Ascending aorta (tissue), 2 donors: Measurements from ENCODE around the gene NCOA4. TPM values are rescaled to one million over a fixed set of nuclear protein-coding genes. Genes with fewer than 3 reads are reported as not detected.

Experiments used
- DNase-seq, 2 donors: peaks; one replicate each; pipeline ENCODE4 v3.0.0-alpha.2; 2019; ENCODE audit warnings: low spot score in 2 of 2
- H3K27ac ChIP-seq, 2 donors: fragments of 200-600 bp; sonication (generic); one replicate each; pipeline ENCODE4 v1.5.1; 2016 to 2017; ENCODE audit warnings: mild to moderate bottlenecking in 1 of 2
- H3K27me3 ChIP-seq: fragments of 200-600 bp; sonication (generic); one replicate; pipeline ENCODE4 v1.5.1; 2017
- H3K36me3 ChIP-seq, 2 donors: fragments of 200-600 bp; sonication (generic); one replicate each; pipeline ENCODE4 v1.5.1; 2016
- H3K4me1 ChIP-seq, 2 donors: fragments of 200-600 bp; sonication (generic); one replicate each; pipeline ENCODE4 v1.5.1; 2016 to 2017; ENCODE audit warnings: mild to moderate bottlenecking in 1 of 2
- H3K4me3 ChIP-seq, 2 donors: fragments of 200-600 bp; sonication (generic); one replicate each; pipeline ENCODE4 v1.5.1; 2016 to 2017; ENCODE audit warnings: mild to moderate bottlenecking in 1 of 2
- H3K9me3 ChIP-seq, 2 donors: fragments of 200-600 bp; sonication (generic); one replicate each; pipeline ENCODE4 v1.5.1; 2016
- intact Hi-C: fragments of 100-400 bp; cut with DNase I; formaldehyde crosslinking; loops from one replicate; pipeline ENCODE4 v1.15.1; 2023
- total RNA-seq: library from RNA; depleted of rRNA; stranded (reverse); fragments of >200 nt; gene quantifications from one replicate; pipeline ENCODE4 v1.1.0, GENCODE V29; 2016
- TF ChIP-seq, protein P1 (sequence below), 3 experiments: fragments of 200-600 bp in 2 of 3; fragments of 450-650 bp in 1 of 3; sonication (generic) in 2 of 3; IDR thresholded peaks; one replicate each; pipeline ENCODE4 v1.5.1; 2016 to 2019; ENCODE audit warnings: antibody characterized with exemption in 3 of 3, mild to moderate bottlenecking in 1 of 3, moderate library complexity in 1 of 3

Gene NCOA4
- total RNA-seq, 1 donor from 2014 or later: 53.9 TPM

DNA sequence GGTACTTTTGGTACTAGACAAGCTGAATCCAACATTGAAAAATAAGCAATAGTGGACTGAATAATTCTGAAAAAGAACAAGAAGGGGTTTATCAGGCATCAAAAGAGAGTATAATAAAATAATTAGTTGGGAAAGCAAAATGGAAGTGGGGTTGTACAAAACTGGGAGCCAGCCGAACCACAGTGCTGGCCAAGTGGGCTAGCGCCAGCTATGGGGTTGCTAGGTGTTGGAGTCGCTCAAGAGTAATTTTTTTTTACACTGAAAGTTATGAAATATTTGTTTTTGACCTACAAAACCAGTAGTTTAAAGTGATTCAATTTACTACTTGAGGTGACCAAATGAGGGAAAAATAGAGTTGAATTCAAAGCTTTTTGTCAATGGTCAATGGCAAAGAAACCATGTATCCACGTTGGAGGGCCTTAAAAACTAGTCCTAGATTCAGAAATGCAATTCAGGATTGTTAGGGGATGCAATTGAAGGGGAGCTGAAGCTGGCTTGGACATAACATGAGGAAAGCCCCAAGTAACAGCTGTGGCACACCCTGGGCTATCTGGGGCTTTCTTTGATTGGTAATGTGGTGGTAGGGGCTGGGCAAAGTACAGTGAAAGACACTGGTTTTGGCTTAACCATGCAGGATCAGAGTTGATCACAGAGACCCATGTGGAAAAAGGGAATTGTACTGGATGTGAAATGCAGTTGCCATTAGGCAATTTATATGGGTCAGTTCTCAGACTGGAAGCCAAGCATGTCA is 43.9 kb upstream of the NCOA4 start:
- no peak for DNase-seq
- H3K27me3 ChIP-seq: no peaks in the 10 kb centered on the region
- no peak overlapping the region for H3K4me3 ChIP-seq
- H3K27ac ChIP-seq: no peak overlapping the region
- intact Hi-C loops: no loop called here
- TF ChIP-seq, protein P1, sequence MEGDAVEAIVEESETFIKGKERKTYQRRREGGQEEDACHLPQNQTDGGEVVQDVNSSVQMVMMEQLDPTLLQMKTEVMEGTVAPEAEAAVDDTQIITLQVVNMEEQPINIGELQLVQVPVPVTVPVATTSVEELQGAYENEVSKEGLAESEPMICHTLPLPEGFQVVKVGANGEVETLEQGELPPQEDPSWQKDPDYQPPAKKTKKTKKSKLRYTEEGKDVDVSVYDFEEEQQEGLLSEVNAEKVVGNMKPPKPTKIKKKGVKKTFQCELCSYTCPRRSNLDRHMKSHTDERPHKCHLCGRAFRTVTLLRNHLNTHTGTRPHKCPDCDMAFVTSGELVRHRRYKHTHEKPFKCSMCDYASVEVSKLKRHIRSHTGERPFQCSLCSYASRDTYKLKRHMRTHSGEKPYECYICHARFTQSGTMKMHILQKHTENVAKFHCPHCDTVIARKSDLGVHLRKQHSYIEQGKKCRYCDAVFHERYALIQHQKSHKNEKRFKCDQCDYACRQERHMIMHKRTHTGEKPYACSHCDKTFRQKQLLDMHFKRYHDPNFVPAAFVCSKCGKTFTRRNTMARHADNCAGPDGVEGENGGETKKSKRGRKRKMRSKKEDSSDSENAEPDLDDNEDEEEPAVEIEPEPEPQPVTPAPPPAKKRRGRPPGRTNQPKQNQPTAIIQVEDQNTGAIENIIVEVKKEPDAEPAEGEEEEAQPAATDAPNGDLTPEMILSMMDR (IDR thresholded peaks at IDR 0.05): no peak
- H3K4me1 ChIP-seq: no peaks in the 10 kb centered on the region
- no peaks in the 10 kb centered on the region for H3K9me3 ChIP-seq
- no peaks in the 10 kb centered on the region for H3K36me3 ChIP-seq

DNA sequence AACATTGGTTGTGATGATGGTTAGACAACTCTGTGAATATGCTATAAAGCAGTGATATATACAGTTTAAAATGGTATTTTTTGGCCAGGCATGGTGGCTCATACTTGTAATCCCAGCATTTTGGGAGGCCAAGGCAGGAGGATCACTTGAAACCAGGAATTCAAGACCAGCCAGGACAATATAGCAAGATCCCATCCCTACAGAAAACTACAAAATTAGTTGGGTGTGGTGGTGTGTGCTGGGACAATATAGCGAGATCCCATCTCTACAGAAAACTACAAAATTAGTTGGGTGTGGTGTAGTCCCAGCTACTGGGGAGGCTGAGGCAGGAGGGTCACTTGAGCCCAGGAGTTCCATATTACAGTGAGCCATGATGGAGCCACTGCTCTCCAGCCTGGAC is 43.1 kb upstream of the NCOA4 start:
- DNase-seq: no peak
- TF ChIP-seq, protein P1 (IDR thresholded peaks at IDR 0.05): no peak
- intact Hi-C loops: no loop called here
- Histone ChIP-seq H3K27ac (no peak overlapping the region), H3K36me3 (no peaks in the 10 kb centered on the region), H3K27me3 (no peaks in the 10 kb centered on the region), H3K4me3 (no peak overlapping the region), H3K4me1 (no peaks in the 10 kb centered on the region), H3K9me3 (no peaks in the 10 kb centered on the region)

DNA sequence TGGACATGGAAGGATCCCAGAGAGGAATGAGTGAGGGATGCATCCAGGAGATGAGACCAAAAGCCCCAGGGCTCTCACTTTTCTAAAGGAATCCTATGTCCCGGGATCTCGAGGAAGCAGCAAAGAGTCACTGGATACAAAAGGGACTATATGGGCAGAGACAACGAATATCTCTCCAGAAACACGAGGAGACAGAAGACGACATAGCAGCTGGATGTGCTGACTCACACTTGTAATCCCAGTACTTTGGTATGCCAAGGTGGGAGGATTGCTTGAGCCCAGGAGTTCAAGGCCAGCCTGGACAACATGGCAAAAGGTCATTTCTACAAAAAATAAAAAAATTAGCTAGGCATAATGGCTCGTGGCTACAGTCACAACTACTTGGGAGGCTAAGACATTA is 40.3 kb upstream of the NCOA4 start:
- TF ChIP-seq, protein P1 (IDR thresholded peaks at IDR 0.05): no peak
- no peaks in the 10 kb centered on the region for H3K36me3 ChIP-seq
- H3K4me3 ChIP-seq: no peak overlapping the region
- no peak for DNase-seq
- H3K27ac ChIP-seq: no peak overlapping the region
- H3K9me3 ChIP-seq: no peaks in the 10 kb centered on the region
- H3K27me3 ChIP-seq: no peaks in the 10 kb centered on the region
- H3K4me1 ChIP-seq: no peaks in the 10 kb centered on the region
- intact Hi-C loops: no loop called here

DNA sequence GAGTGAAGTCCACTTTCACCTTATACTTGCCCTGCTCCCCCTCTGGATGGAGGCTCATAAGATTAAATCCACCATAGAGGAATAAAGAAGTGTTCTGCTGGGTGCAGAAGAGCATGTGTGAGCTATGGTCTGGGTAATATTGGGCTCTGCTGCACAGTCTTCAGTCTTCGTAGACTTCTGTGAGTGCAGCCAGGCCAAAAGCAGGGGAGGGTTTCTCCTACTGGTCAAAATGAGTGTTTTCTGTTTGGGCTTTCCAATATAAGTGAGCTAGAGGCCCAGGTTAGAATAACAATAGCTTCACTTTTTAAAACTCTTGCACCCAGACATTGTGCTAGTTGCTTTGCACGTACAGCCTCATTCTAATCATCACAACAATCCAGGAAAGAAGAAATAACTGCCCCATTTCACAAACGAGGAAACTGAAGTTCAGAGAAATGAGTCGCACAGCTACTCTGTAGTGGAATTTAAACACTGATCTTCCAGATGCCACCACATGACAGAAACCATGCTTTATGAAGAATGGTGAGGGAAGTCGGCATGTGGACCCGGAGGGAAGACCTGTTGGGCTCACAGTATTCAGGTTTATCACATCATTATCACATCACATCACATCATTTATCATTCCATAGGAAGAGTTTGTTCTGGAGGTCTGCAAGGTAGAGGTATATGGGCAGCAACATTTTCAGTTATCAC is 39.5 kb upstream of the NCOA4 start:
- H3K27ac ChIP-seq: no peak overlapping the region
- H3K36me3 ChIP-seq: no peaks in the 10 kb centered on the region
- H3K27me3 ChIP-seq: no peaks in the 10 kb centered on the region
- TF ChIP-seq, protein P1 (IDR thresholded peaks at IDR 0.05): no peak
- no peaks in the 10 kb centered on the region for H3K9me3 ChIP-seq
- no peaks in the 10 kb centered on the region for H3K4me1 ChIP-seq
- intact Hi-C loops: no loop called here
- no peak for DNase-seq
- H3K4me3 ChIP-seq: no peak overlapping the region

DNA sequence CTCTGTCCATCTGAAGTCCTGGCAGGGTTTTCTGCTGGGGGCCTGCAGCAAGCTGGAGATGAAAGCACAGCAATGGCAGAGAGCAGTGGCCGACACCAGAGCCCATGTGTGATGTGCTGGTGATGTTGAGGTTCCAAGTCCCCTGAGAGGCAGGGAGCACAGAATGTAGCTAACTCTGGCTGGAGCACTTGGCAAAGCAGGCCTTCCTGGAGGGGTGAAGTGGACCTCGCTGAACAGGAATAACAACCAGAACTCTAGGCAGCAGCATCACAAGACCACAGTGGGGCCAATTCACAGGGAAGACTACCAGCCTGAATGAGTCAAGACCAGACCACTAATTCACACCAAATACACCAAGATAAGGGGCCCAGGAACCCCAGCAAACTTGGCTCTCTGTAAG is 38.5 kb upstream of the NCOA4 start:
- intact Hi-C loops: no loop called here
- no peak overlapping the region for H3K4me3 ChIP-seq
- TF ChIP-seq, protein P1 (IDR thresholded peaks at IDR 0.05): no peak
- H3K4me1 ChIP-seq: no peaks in the 10 kb centered on the region
- H3K9me3 ChIP-seq: no peaks in the 10 kb centered on the region
- H3K36me3 ChIP-seq: no peaks in the 10 kb centered on the region
- H3K27ac ChIP-seq: no peak overlapping the region
- H3K27me3 ChIP-seq: no peaks in the 10 kb centered on the region
- DNase-seq: no peak
